GM19035 (cell line): ENCODE measurements around the gene ELOVL1.
A peak's percentile ranks its signal among the peaks of the same experiment; 100 is the strongest.
"Not testable (repeated sequence)": the region's sequence is repeated elsewhere in the genome, so short reads cannot be mapped to it uniquely, and the experiment has no call there.

Experiments
- ATAC-seq: cut with Tn5 transposase; IDR thresholded peaks from one replicate; pipeline ENCODE4 v1.9.1; 2021; ENCODE audit not compliant: unreplicated experiment

Gene ELOVL1

GRCh38 chr1:43367904-43368645, at the start of gene ELOVL1:
ELOVL1 (minus strand) TSS chr1:43368011; CDS start chr1:43365609, 2,402 bp downstream.
- peak; percentile 74 for ATAC-seq

- ATAC-seq, result no peak
Observed at GRCh38 chr1:43415901-43416300, 48.1 kb upstream of the ELOVL1 start.

- ATAC-seq, result no peak
Observed at GRCh38 chr1:43414634-43415223, 46.9 kb upstream of the ELOVL1 start.

GRCh38 chr1:43413426-43413825, 45.6 kb upstream of the ELOVL1 start:
- not testable (repeated sequence) for ATAC-seq

GRCh38 chr1:43410571-43410970, 42.8 kb upstream of the ELOVL1 start:
- ATAC-seq, result no peak

GRCh38 chr1:43405876-43406234, 38.0 kb upstream of the ELOVL1 start:
- no peak for ATAC-seq

GRCh38 chr1:43405219-43405875, 37.5 kb upstream of the ELOVL1 start:
- no peak for ATAC-seq

GRCh38 chr1:43404353-43404752, 36.5 kb upstream of the ELOVL1 start:
- ATAC-seq, result no peak

GRCh38 chr1:43402089-43402865, 34.5 kb upstream of the ELOVL1 start:
- no peak for ATAC-seq

GRCh38 chr1:43400441-43400840, 32.6 kb upstream of the ELOVL1 start:
- not testable (repeated sequence) for ATAC-seq

- no peak for ATAC-seq
Observed at GRCh38 chr1:43398227-43398626, 30.4 kb upstream of the ELOVL1 start.

- no peak for ATAC-seq
Observed at GRCh38 chr1:43396059-43396458, 28.2 kb upstream of the ELOVL1 start.

- ATAC-seq, result no peak
Observed at GRCh38 chr1:43395523-43395922, 27.7 kb upstream of the ELOVL1 start.

- no peak for ATAC-seq
Observed at GRCh38 chr1:43392702-43393101, 24.9 kb upstream of the ELOVL1 start.

GRCh38 chr1:43389326-43390313, 21.8 kb upstream of the ELOVL1 start, which contains the start of the genes MED8 and SZT2:
MED8 (minus strand) TSS chr1:43389800; CDS start chr1:43389764, 36 bp downstream.
SZT2 (plus strand) TSS chr1:43389899; CDS start chr1:43389969, 70 bp downstream.
- ATAC-seq, result peak; percentile 91

GRCh38 chr1:43388613-43389012, 20.8 kb upstream of the ELOVL1 start:
- no peak for ATAC-seq

GRCh38 chr1:43387976-43388599, 20.3 kb upstream of the ELOVL1 start:
- no peak for ATAC-seq

- ATAC-seq, result no peak
Observed at GRCh38 chr1:43386676-43387075, 18.9 kb upstream of the ELOVL1 start.

GRCh38 chr1:43383449-43383848, 15.6 kb upstream of the ELOVL1 start:
- ATAC-seq, result no peak
